ENCODE results near the gene MACROD2. TPM values are rescaled to one million over a fixed set of nuclear protein-coding genes. Genes with fewer than 3 reads are reported as not detected.

The MACROD2 gene
- total RNA-seq, 1 donor from 2014 or later: 0.23 TPM

DNA sequence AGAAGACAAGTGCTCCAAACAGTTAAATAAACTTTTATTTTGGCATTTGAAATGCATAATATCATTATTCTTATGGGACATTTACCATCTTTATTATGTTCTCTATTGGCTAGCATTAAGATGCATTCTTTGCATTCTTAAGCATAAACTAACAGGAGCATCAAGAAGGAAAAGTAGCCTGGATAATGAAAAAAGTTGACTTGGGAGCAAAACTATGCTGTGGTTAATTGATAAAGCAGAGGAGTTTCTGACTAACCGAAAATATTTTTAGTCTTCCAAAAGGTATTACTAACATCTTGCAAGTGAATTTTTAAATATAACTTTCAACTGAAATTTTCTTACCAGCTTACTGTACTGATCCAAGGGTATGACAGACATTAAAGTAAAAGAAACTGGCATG is 201.8 kb downstream of the MACROD2 start:
- TF ChIP-seq, protein P1, sequence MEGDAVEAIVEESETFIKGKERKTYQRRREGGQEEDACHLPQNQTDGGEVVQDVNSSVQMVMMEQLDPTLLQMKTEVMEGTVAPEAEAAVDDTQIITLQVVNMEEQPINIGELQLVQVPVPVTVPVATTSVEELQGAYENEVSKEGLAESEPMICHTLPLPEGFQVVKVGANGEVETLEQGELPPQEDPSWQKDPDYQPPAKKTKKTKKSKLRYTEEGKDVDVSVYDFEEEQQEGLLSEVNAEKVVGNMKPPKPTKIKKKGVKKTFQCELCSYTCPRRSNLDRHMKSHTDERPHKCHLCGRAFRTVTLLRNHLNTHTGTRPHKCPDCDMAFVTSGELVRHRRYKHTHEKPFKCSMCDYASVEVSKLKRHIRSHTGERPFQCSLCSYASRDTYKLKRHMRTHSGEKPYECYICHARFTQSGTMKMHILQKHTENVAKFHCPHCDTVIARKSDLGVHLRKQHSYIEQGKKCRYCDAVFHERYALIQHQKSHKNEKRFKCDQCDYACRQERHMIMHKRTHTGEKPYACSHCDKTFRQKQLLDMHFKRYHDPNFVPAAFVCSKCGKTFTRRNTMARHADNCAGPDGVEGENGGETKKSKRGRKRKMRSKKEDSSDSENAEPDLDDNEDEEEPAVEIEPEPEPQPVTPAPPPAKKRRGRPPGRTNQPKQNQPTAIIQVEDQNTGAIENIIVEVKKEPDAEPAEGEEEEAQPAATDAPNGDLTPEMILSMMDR (conservative IDR thresholded peaks at IDR 0.05; ENCODE audit: low read depth, low read length): no peak
- H3K4me3 ChIP-seq (ENCODE audit: low read depth, low read length): no peak overlapping the region
- DNase-seq (ENCODE audit: low read depth): no peak

DNA sequence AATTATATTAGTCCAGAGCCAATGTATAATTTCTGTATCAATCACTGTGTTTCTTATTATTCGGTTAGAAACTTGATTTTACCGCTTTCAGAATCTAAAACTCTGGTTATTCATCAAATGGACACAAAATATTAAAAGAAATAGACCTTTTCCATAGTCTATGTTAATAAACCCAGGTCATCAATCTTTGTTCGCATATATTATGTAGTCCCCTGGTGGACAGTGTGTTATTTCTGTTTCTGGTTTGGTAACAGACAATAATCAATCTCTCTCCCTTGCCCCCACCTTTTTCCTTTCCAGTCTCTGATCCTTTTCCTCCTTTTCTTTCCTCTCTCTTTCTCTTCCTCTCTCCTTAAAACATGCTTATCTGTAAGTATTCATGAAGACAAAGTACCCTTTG is 203.1 kb downstream of the MACROD2 start:
- no peak for DNase-seq (ENCODE audit: low read depth)
- TF ChIP-seq, protein P1 (conservative IDR thresholded peaks at IDR 0.05; ENCODE audit: low read depth, low read length): no peak
- H3K4me3 ChIP-seq (ENCODE audit: low read depth, low read length): no peak overlapping the region

DNA sequence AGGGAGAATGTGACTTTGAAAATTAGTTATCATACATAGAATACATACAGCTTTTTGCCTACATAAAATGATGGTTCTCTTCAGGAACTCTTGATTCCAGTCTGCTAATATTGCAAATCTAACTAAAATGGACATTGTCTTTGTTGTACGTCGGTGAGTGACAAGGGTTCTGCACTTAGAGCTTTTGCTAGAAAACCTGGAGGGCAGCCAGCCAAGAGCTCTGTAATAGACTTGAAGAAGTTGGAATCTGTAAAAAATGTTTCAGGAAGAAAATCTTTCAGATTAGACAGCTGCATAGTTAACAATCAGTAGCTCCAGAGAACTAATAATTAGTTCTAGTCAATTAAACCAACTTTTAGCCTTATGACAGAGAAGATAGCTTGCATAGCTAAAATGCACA is 203.8 kb downstream of the MACROD2 start:
- no peak for DNase-seq (ENCODE audit: low read depth)
- TF ChIP-seq, protein P1 (conservative IDR thresholded peaks at IDR 0.05; ENCODE audit: low read depth, low read length): no peak

DNA sequence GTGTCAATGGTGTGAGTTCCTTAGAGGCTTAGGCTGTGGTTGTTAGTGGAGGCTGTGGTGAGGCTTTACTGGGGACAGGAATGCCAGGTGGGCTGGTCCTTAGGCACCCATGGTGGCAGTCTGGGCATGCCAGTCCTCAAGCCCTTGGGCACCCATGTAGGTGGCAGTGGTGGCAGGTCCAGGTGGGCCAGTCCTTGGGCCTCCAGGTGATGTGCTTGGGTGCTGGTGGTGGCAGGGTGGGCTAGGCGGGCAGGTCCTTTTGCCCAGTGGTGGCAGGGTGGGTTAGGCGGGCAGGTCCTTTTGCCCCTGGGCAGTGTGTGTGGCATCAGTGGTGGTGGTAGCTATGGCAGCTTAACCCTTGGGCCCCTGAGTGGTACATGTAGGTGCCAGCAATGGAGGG is 208.3 kb downstream of the MACROD2 start:
- H3K4me3 ChIP-seq (ENCODE audit: low read depth, low read length): no peak overlapping the region
- no peak for DNase-seq (ENCODE audit: low read depth)
- TF ChIP-seq, protein P1 (conservative IDR thresholded peaks at IDR 0.05; ENCODE audit: low read depth, low read length): no peak

More for the DNA sequence above, 203.8 kb downstream of the MACROD2 start:
- no peak overlapping the region for H3K4me3 ChIP-seq (ENCODE audit: low read depth, low read length)

DNA sequence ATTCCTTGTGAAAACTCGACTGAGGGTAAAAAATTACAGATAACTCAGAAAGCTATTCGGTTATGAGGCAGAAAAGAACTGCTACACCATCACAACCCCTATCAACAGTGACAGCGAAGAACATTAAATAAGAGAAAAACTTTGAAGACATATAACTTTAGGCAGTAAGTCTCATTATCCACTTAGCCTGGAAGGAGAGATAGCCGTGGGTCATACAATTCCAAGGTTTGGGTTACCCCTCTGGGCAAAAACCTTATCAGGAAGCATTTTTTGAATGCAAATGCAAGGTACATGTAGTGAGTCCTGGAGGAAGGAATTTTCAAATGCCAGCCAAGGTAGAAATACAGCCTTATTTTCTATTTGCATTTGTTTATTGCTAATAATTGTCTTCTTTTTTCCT is 212.3 kb downstream of the MACROD2 start:
- no peak for DNase-seq (ENCODE audit: low read depth)

DNA sequence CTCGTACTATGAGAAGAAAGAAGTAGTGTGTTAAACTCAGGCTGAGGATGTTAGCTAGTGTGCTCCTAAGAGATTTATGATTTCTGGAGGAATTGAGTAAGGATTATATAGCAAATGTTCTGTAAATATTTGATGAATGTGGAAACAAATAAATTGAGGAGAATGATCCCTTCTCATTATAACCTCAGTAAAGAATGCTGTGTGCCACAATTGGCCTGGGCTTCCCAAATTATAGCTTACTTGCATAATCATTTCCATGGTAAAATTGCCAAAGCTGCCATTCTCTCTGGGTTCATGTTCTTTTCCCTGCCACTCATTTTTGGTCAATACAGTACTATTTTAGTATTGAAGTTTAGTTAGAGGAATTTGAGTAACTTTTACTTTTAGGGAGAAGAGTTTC is 213.6 kb downstream of the MACROD2 start:
- H3K4me3 ChIP-seq (ENCODE audit: low read depth, low read length): no peak overlapping the region
- TF ChIP-seq, protein P1 (conservative IDR thresholded peaks at IDR 0.05; ENCODE audit: low read depth, low read length): no peak
- DNase-seq (ENCODE audit: low read depth): no peak

More for the DNA sequence above, 212.3 kb downstream of the MACROD2 start:
- H3K4me3 ChIP-seq (ENCODE audit: low read depth, low read length): no peak overlapping the region
- TF ChIP-seq, protein P1 (conservative IDR thresholded peaks at IDR 0.05; ENCODE audit: low read depth, low read length): no peak

DNA sequence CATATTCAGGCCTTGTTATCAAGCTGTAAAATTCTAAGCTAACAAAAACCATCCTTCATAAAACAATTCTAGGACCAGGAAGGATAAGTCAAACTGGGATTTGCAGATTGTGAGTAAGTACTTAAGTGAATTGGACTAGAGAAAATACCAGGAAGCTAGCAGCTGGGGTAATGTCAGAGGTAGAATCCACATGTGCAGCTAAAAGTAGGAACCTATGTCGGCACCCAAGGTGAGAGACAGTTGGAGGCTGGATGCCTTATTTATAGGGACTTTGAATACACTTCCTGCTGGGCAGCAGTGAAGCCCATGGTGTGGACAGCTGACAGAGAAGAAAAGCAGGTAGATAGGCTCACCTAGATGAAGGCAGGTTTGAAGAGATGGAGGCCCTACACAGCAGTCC is 214.8 kb downstream of the MACROD2 start:
- TF ChIP-seq, protein P1 (conservative IDR thresholded peaks at IDR 0.05; ENCODE audit: low read depth, low read length): no peak
- H3K4me3 ChIP-seq (ENCODE audit: low read depth, low read length): no peak overlapping the region
- no peak for DNase-seq (ENCODE audit: low read depth)

Data from epithelial cell of proximal tubule (primary cell).